K562 (cell line): ENCODE measurements around the gene METTL25B. TPM values are rescaled to one million over a fixed set of nuclear protein-coding genes. Genes with fewer than 3 reads are reported as not detected.

ENCODE experiments used
- ATF1 ChIP-seq, 2 experiments: fragments of 450-650 bp in 1 of 2; IDR thresholded peaks; 2 replicates each; pipeline ENCODE4 v1.6.1; 2016; ENCODE audit warnings: missing compliant biosample characterization in 1 of 2, missing genetic modification characterization in 1 of 2
- BRF1 ChIP-seq: IDR thresholded peaks from 3 replicates; pipeline ENCODE4 v1.6.1; 2011; ENCODE audit warnings: borderline replicate concordance, mild to moderate bottlenecking; ENCODE audit not compliant: insufficient read length; ENCODE audit errors: extremely low read depth
- CEBPB ChIP-seq: fragments of 450-650 bp; IDR thresholded peaks from 2 replicates; pipeline ENCODE4 v1.6.1; 2016; ENCODE audit warnings: missing genetic modification characterization, missing compliant biosample characterization
- CREB5 ChIP-seq: fragments of 250-450 bp; sonication (Bioruptor Pico); IDR thresholded peaks from 2 replicates; pipeline ENCODE4 v1.5.0; 2020; ENCODE audit warnings: mild to moderate bottlenecking
- ELF4 ChIP-seq: fragments of 450-650 bp; formaldehyde crosslinking; IDR thresholded peaks from 2 replicates; pipeline ENCODE4 v1.4.0; 2022; ENCODE audit warnings: missing genetic modification characterization
- FOS ChIP-seq: IDR thresholded peaks from 3 replicates; pipeline ENCODE4 v1.6.1; 2011; ENCODE audit not compliant: insufficient read length; ENCODE audit errors: extremely low read depth
- FOXO4 ChIP-seq: fragments of 450-650 bp; formaldehyde crosslinking; IDR thresholded peaks from 2 replicates; pipeline ENCODE4 v1.4.0; 2020; ENCODE audit warnings: mild to moderate bottlenecking, moderate library complexity
- HDAC6 ChIP-seq: IDR thresholded peaks from 2 replicates; pipeline ENCODE4 v1.6.1; 2012; ENCODE audit warnings: low read depth, mild to moderate bottlenecking, control low read depth, inconsistent platforms, low read length, moderate library complexity
- MEIS2 ChIP-seq: fragments of 450-650 bp; IDR thresholded peaks from 2 replicates; pipeline ENCODE4 v1.6.1; 2014; ENCODE audit warnings: mild to moderate bottlenecking; ENCODE audit not compliant: partially characterized antibody
- NCOR1 ChIP-seq: fragments of 450-650 bp; IDR thresholded peaks from 2 replicates; pipeline ENCODE4 v1.6.1; 2016; ENCODE audit warnings: mild to moderate bottlenecking, moderate library complexity
- PCBP2 ChIP-seq: fragments of 200-400 bp; formaldehyde crosslinking; IDR thresholded peaks from 2 replicates; pipeline ENCODE4 v1.6.1; 2018; ENCODE audit warnings: low read length, low read depth, mild to moderate bottlenecking, moderate library complexity; ENCODE audit not compliant: poor library complexity, severe bottlenecking
- RBM14 ChIP-seq: fragments of 200-400 bp; formaldehyde crosslinking; IDR thresholded peaks from 2 replicates; pipeline ENCODE4 v1.6.1; 2018; ENCODE audit warnings: low read depth, mild to moderate bottlenecking, low read length, moderate library complexity, borderline replicate concordance; ENCODE audit not compliant: insufficient read depth
- RBM17 ChIP-seq: fragments of 200-400 bp; formaldehyde crosslinking; IDR thresholded peaks from 2 replicates; pipeline ENCODE4 v1.6.1; 2017; ENCODE audit warnings: low read depth, mild to moderate bottlenecking, low read length, borderline replicate concordance
- RFX1 ChIP-seq: fragments of 450-650 bp; IDR thresholded peaks from 2 replicates; pipeline ENCODE4 v1.6.1; 2016; ENCODE audit warnings: mild to moderate bottlenecking, moderate library complexity
- SRSF9 ChIP-seq: fragments of 200-400 bp; formaldehyde crosslinking; IDR thresholded peaks from 2 replicates; pipeline ENCODE4 v1.6.1; 2017; ENCODE audit warnings: low read depth, low read length, borderline replicate concordance
- ZFP30 ChIP-seq: fragments of 250-450 bp; sonication (Bioruptor Pico); IDR thresholded peaks from 2 replicates; pipeline ENCODE4 v1.8.0; 2022; ENCODE audit warnings: moderate library complexity, mild to moderate bottlenecking, inconsistent platforms, borderline replicate concordance
- ZNF146 ChIP-seq: IDR thresholded peaks from one replicate; pipeline ENCODE4 v1.6.1; 2018; ENCODE audit warnings: missing compliant biosample characterization; ENCODE audit not compliant: unreplicated experiment
- ZNF232 ChIP-seq: sonication (generic); formaldehyde crosslinking; IDR thresholded peaks from 2 replicates; pipeline ENCODE4 v1.8.0; 2022; ENCODE audit warnings: mild to moderate bottlenecking, missing genetic modification reagents
- ZNF384 ChIP-seq: IDR thresholded peaks from 2 replicates; pipeline ENCODE4 v1.6.1; 2012; ENCODE audit warnings: low read depth, low read length, improper control_type of control experiment
- ZNF511 ChIP-seq: sonication (generic); formaldehyde crosslinking; IDR thresholded peaks from 2 replicates; pipeline ENCODE4 v1.8.0; 2022; ENCODE audit warnings: mild to moderate bottlenecking, missing genetic modification reagents
- ZNF589 ChIP-seq: fragments of 200-800 bp; sonication (Bioruptor generic); IDR thresholded peaks from 2 replicates; pipeline ENCODE4 v1.6.1; 2016; ENCODE audit warnings: low read depth, missing genetic modification characterization, missing compliant biosample characterization
- ZNF696 ChIP-seq: fragments of 250-450 bp; sonication (Bioruptor Pico); conservative IDR thresholded peaks from 2 replicates; pipeline ENCODE4 v1.4.0; 2020; ENCODE audit warnings: mild to moderate bottlenecking, moderate library complexity
- ZNF75A ChIP-seq: fragments of 450-650 bp; formaldehyde crosslinking; IDR thresholded peaks from 2 replicates; pipeline ENCODE4 v1.4.0; 2020; ENCODE audit warnings: mild to moderate bottlenecking
- polyA plus RNA-seq, 8 experiments: library from polyadenylated mRNA; depleted of rRNA in 4 of 8; stranded (reverse) in 5 of 8; unstranded in 3 of 8; fragments of >200 nt; fragmentation: Nextera tagmentation in 2 of 8; fragmentation: Illumina TruSeq in 1 of 8; extraction: Ambion mirVana in 2 of 8; extraction: Trizol in 1 of 8; gene quantifications; 2 replicates each; pipeline versions ENCODE4 v1.2.1 to v1.2.3, GENCODE V29; 2011 to 2014; ENCODE audit warnings: inconsistent platforms in 1 of 8, missing spikeins in 1 of 8
- total RNA-seq, 7 experiments: library from RNA; depleted of rRNA in 6 of 7; stranded (reverse); fragments of >200 nt in 6 of 7; fragmentation: Illumina TruSeq in 2 of 7; extraction: Trizol in 2 of 7; gene quantifications; 2 replicates each; pipeline versions ENCODE4 v1.2.1 to v1.2.3, GENCODE V29; 2011 to 2021; ENCODE audit warnings: low replicate concordance in 1 of 7
- TF ChIP-seq, protein P1 (sequence below): fragments of 250-450 bp; sonication (Bioruptor Pico); IDR thresholded peaks from 2 replicates; pipeline ENCODE4 v1.4.0; 2020; ENCODE audit warnings: mild to moderate bottlenecking

The METTL25B gene
- total and polyA plus RNA-seq, 9 of the 15 experiments (the other 6 are each of a cell fraction or from before 2014, with no cell fraction given) = 7.7 to 48.3 (median 33.1) TPM

- TF ChIP-seq ZNF589 (CRISPR knock-in tag) (no peak; the same call in 1 of the 2 replicates), RBM17 (no peak), FOS (no peak), BRF1 (no peak), ZFP30 (no peak), CEBPB (tag) (no peak), RFX1 (no peak), PCBP2 (no peak), HDAC6 (no peak), NCOR1 (no peak), ZNF146 (CRISPR knock-in tag) (no peak), ELF4 (no peak), ZNF384 (no peak), CREB5 (no peak), FOXO4 (CRISPR knock-in tag) (no peak), RBM14 (no peak), ZNF232 (CRISPR knock-in tag) (no peak), SRSF9 (no peak), MEIS2 (peak; percentile 82), ATF1 (CRISPR knock-in tag; IDR thresholded peaks at IDR 0.05) (peak; percentile 96), ATF1 (tag; IDR thresholded peaks at IDR 0.05) (peak; percentile 99), ZNF696 (CRISPR knock-in tag) (no peak), ZNF511 (CRISPR knock-in tag) (peak; percentile 68; the same call in 1 of the 2 replicates), ZNF75A (CRISPR knock-in tag) (no peak)
- TF ChIP-seq, protein P1, sequence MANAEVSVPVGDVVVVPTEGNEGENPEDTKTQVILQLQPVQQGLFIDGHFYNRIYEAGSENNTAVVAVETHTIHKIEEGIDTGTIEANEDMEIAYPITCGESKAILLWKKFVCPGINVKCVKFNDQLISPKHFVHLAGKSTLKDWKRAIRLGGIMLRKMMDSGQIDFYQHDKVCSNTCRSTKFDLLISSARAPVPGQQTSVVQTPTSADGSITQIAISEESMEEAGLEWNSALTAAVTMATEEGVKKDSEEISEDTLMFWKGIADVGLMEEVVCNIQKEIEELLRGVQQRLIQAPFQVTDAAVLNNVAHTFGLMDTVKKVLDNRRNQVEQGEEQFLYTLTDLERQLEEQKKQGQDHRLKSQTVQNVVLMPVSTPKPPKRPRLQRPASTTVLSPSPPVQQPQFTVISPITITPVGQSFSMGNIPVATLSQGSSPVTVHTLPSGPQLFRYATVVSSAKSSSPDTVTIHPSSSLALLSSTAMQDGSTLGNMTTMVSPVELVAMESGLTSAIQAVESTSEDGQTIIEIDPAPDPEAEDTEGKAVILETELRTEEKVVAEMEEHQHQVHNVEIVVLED (CRISPR knock-in tag) = peak; percentile 92
These were observed 562 bp downstream of the METTL25B start, which contains the start of gene ISG20L2 (continued) for GRCh38 chr1:156728599-156729462.
